Activated CD8-positive, alpha-beta T cell treated with anti-CD3 and anti-CD28 coated beads, Interleukin-2, amount 10 ng/mL, durations not matched to agents 7 days and 5 days (primary cell): ENCODE measurements around the gene GNB1. TPM values are rescaled to one million over a fixed set of nuclear protein-coding genes. Genes with fewer than 3 reads are reported as not detected.

ENCODE experiments used
- ATAC-seq: fragments of 150-1000 bp; cut with Tn5 transposase; one replicate; pipeline ENCODE4 v1.10.0; 2021; ENCODE audit warnings: moderate library complexity
- CTCF ChIA-PET: fragments of 350-600 bp; sonication (Branson Sonifier 250); formaldehyde crosslinking; loops from one replicate; lab custom pipeline; 2021; ENCODE audit warnings: antibody characterized with exemption; lab: Charles Lee
- POLR2A ChIA-PET: fragments of 350-600 bp; sonication (Branson Sonifier 250); formaldehyde crosslinking; loops from one replicate; lab custom pipeline; 2021; ENCODE audit warnings: antibody characterized with exemption; lab: Charles Lee
- DNase-seq: peaks from one replicate; pipeline ENCODE4 v3.0.0-alpha.2; 2020
- H3K27ac Mint-ChIP-seq: one replicate; pipeline ENCODE4 v1.8.0; 2021; ENCODE audit warnings: mild to moderate bottlenecking, mixed read lengths
- H3K27me3 Mint-ChIP-seq: one replicate; pipeline ENCODE4 v1.8.0; 2021; ENCODE audit warnings: low read depth, mixed read lengths
- H3K36me3 Mint-ChIP-seq: one replicate; pipeline ENCODE4 v1.8.0; 2021; ENCODE audit warnings: low read depth, mixed read lengths
- H3K4me1 Mint-ChIP-seq: one replicate; pipeline ENCODE4 v1.8.0; 2021; ENCODE audit warnings: low read depth, mixed read lengths
- H3K4me3 Mint-ChIP-seq: one replicate; pipeline ENCODE4 v1.8.0; 2021; ENCODE audit warnings: mild to moderate bottlenecking, mixed read lengths
- H3K9me3 Mint-ChIP-seq: one replicate; pipeline ENCODE4 v1.8.0; 2022; ENCODE audit warnings: mixed read lengths; ENCODE audit not compliant: insufficient read depth
- total RNA-seq, 2 experiments: library from RNA; stranded (reverse); gene quantifications; one replicate each; pipeline ENCODE4 v1.2.3, GENCODE V29; 2021

The GNB1 gene
- total RNA-seq, 2 experiments from 2014 or later: 398 TPM

DNA sequence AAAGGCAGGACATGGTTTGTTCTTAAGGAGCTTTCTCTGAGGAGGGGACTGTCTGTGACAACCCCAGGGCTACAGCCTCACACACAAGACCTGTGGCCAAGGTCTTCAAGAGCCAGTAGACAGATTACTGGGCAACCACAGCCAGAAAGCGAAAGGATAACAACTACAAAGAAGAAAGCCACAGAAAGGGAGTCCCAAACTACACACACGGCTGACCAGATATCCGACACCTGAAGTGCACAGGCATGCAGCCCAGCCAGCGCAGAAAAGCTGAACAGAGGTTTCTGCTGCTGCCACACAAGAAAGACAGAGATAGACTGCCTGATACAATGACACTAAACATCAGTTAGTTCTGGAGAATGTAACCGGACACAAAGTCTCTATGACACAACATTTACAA lies 91.2 kb downstream of the GNB1 start:
- Mint-ChIP-seq H3K27me3 (no peaks in the 10 kb centered on the region), H3K4me3 (no peak overlapping the region), H3K36me3 (peaks cover 62% of the 10 kb centered on the region), H3K27ac (peak overlapping the region; percentile 72), H3K9me3 (no peaks in the 10 kb centered on the region), H3K4me1 (peaks cover 24% of the 10 kb centered on the region)
- ChIA-PET POLR2A (no interaction called here), CTCF (no interaction called here)
- ATAC-seq: no peak
- no peak for DNase-seq

DNA sequence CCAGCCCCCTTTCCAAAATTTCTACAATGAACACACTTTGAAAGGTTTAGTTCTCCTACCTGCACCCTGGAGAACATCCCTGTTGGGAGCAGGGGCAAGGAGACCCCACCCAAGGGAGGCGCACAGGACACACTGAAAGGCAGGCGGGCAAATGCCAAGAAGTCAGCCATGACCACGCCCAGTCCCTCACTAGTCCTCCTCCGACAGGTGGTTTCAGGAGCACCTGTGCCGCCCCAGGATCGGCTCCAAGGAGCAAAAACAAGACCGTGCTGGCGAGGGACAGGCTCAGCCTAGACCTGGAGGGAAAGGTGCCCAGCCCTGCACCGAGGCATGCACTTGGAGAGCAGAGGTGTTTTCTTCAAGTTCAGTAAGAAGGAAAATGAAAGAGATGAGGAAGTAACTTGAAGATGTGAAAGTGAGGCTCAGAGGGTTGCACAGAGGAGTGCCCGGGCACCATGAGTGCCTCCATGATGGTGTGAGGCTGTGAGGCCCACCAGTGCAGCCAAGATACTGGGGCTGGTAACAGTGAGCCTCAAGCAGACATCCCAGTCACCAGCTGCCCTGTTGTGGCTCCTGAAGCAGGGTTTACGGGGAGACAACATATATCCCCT lies 93.1 kb downstream of the GNB1 start:
- ChIA-PET POLR2A (no interaction called here), CTCF (no interaction called here)
- no peak for ATAC-seq
- no peak for DNase-seq
- Mint-ChIP-seq H3K36me3 (peaks cover 59% of the 10 kb centered on the region), H3K27ac (peak overlapping the region; percentile 52), H3K4me3 (no peak overlapping the region), H3K27me3 (no peaks in the 10 kb centered on the region), H3K4me1 (peaks cover 20% of the 10 kb centered on the region), H3K9me3 (no peaks in the 10 kb centered on the region)

DNA sequence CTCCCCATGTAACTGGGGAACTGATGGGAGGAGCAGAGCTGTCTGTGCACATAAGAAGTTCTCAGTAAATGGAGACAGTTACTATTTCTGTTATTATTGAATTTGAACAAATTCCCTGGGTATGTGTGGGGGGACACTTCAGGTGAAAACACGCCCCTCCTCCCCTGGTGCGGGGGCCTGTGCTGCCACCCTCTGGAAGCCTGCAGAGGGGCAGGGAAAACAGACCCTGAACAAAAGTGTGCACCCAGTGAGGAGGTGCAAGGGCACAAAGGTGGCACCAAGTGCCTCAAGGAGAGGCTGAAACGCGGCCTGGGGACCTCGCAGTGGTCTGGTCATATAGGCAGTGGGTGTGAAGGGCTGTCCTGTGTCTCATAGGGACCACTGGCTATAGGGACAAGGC lies 94.4 kb downstream of the GNB1 start:
- no peak overlapping the region for H3K27ac Mint-ChIP-seq
- ATAC-seq (no peak), DNase-seq (no peak)
- H3K4me3 Mint-ChIP-seq: no peak overlapping the region
- no peaks in the 10 kb centered on the region for H3K9me3 Mint-ChIP-seq
- peaks cover 15% of the 10 kb centered on the region for H3K4me1 Mint-ChIP-seq
- POLR2A ChIA-PET: no interaction called here
- H3K27me3 Mint-ChIP-seq: no peaks in the 10 kb centered on the region
- H3K36me3 Mint-ChIP-seq: peaks cover 56% of the 10 kb centered on the region
- CTCF ChIA-PET: interaction anchor here (0.7 kb wide), 1 partner anchor 112 kb away, joined by 3 read pairs; no protein-coding TSS in a partner anchor

DNA sequence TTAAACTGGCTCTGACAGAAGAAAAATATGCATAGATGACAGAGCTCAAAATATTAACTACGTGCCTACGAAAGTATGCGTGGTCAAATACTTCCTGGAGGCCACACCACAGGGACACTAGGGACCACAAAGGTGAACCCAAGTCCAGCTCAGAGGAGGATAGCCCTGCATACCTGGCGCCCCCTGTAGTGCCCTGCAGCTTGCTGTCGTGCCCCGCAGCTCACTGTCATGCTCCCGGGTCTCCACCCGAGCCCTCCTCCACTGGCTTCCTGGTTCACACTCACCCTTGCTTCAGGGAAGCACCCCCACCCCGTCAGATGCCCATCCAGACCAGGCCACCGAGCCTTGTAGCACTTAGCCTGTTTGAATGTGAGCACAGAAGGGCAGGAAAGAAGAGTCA lies 95.9 kb downstream of the GNB1 start:
- DNase-seq: no peak
- Mint-ChIP-seq H3K27ac (no peak overlapping the region), H3K27me3 (no peaks in the 10 kb centered on the region), H3K4me3 (no peak overlapping the region), H3K4me1 (peaks cover 9% of the 10 kb centered on the region), H3K9me3 (no peaks in the 10 kb centered on the region), H3K36me3 (peaks cover 63% of the 10 kb centered on the region)
- ATAC-seq: no peak
- CTCF ChIA-PET: interaction anchor here (1.0 kb wide), 1 partner anchor 105 kb away, joined by 3 read pairs; no protein-coding TSS in a partner anchor
- POLR2A ChIA-PET: no interaction called here

DNA sequence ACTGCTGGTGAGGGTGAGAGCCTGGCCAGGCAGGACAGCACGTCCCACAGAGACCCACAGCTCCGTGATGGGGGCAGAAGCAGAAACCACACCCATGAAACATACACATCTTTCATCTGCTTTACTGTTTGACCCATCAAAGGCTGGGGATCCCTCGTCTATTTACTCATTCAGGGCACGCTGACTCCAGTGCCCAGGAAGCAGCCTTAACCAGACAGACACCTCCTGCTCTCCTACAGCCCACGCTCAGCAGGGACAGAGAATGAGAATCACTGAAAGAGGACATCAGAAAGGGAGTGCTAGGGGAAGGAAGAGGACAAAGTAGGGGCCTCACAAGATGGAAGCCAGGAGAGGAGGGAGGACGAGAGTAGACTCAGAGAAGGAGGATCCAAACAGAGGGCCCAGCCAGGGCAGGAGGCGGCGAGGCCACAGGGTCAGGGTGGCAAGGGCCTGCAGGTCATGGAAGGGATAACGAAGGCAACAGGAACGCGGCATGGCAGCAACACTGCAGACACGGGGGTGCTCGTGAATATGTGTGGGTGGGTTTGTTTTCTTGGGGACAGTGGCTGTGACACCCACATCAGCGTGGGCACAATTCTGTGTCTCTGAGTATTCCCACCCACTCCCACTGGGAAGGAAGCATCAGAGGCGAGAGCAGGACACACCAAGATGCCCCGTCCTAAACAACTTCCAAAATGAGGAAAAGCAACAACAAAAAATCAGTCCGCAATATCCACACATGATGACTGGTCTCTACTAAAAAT lies 97.2 kb downstream of the GNB1 start:
- Mint-ChIP-seq H3K27ac (peak overlapping the region; percentile 56), H3K36me3 (peaks cover 66% of the 10 kb centered on the region), H3K4me1 (peaks cover 2% of the 10 kb centered on the region), H3K9me3 (no peaks in the 10 kb centered on the region), H3K4me3 (no peak overlapping the region), H3K27me3 (no peaks in the 10 kb centered on the region)
- ATAC-seq (no peak), DNase-seq (no peak)
- ChIA-PET POLR2A (no interaction called here), CTCF (interaction anchor here (0.6 kb wide), 1 partner anchor 689 kb away, joined by 3 read pairs; no protein-coding TSS in a partner anchor)

DNA sequence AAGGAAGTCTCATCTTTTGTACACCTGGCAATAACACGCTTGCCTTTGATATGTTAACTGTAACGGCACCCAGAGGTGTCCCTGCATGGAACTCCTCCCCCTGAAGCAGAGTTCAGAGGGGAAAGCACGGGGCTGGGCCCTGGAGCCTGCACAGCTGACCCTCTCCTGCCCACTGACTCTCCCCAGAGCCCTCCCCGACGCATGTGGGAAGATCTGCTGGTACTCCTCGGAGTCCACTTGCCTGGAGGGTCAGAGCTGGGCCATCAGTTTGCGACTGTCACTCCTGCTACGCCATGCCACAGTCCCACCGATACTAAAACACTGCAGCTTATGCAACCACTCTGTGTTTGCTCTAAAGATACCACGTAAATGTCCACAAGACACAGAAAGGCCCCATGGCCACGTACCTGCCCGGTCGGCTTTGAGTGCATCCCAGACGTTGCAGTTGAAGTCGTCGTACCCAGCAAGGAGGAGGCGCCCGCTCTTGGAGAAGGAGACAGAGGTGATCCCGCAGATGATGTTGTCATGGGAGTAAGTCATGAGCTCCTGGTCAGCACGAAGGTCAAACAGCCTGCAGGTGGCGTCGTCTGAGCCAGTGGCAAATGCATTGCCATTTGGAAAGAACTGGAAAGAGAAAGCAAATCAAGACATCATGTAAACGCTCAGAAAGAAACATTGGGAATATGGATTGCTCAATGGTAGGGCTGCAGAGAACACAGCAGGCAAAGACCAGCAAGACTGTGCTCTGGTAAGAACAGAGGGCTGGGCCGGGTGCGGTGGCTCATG lies 102.0 kb downstream of the GNB1 start:
- CTCF ChIA-PET: interaction anchor here (0.9 to 1.8 kb wide), 5 partner anchors 9 to 120 kb away, joined by 3 to 10 read pairs (median 5); no protein-coding TSS in a partner anchor
- DNase-seq (no peak), ATAC-seq (no peak)
- POLR2A ChIA-PET: no interaction called here
- H3K4me1 Mint-ChIP-seq: no peaks in the 10 kb centered on the region
- no peaks in the 10 kb centered on the region for H3K27me3 Mint-ChIP-seq
- H3K9me3 Mint-ChIP-seq: no peaks in the 10 kb centered on the region
- peaks cover 76% of the 10 kb centered on the region for H3K36me3 Mint-ChIP-seq
- H3K4me3 Mint-ChIP-seq: no peak overlapping the region
- H3K27ac Mint-ChIP-seq: no peak overlapping the region

DNA sequence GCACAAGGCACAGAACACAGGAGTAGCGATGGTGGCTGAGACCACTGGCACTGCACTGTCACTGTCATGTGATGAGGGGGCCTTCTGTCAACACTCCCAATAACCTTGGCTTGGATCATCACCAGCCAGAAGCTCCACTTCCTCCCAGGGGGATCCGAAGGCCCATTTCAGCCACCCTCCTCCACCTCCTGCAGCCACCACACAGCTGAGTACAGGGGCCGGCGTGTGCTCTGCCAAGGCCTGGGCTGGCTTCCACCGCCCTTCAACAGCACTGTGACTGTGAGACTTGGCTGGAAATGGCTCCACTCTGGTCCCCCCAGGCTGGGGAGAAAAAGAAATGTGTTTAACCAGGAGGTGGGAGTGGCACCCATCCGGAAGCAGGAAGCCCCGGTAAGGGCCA lies 102.8 kb downstream of the GNB1 start:
- Mint-ChIP-seq H3K4me1 (peaks cover 7% of the 10 kb centered on the region), H3K36me3 (peaks cover 71% of the 10 kb centered on the region), H3K4me3 (no peak overlapping the region), H3K9me3 (no peaks in the 10 kb centered on the region), H3K27me3 (no peaks in the 10 kb centered on the region), H3K27ac (no peak overlapping the region)
- DNase-seq (no peak), ATAC-seq (no peak)
- ChIA-PET POLR2A (no interaction called here), CTCF (interaction anchor here (1.8 kb wide), 1 partner anchor 8 kb away, joined by 7 read pairs; no protein-coding TSS in a partner anchor)

DNA sequence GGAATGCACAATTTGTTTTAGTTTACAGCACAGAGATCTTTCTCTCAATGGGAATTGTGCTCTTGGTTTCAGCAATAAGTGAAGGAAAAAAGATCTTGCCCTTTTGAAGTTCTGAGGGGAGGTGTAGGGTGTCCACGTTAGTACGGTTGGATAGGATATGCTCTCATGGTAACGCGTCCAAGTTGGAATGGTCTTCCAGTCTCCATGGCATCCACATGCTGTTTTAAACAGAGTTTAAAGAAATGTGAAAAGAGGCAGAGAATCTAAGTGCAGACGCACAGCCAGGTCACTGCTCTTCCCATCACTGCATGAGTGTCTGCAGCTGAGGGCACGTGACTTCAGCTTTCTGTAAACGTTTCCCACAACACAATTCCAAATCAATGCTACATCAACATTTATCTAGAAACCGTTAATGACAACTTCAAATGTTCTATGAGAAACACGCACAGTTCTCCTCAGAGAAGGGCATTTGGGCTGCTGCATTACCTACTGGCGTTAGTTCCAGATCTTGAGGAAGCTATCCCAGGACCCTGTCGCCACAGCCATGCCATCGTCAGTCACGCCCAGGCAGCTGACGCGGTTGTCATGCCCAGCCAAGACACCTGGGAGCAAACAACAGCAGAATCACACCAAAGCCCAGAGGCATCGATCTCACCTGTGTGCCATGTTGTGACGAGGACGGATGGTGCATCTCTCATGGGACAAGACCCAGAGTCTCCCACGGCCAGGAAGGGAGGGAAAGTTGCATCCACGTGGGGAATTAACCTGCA lies 103.9 kb downstream of the GNB1 start:
- CTCF ChIA-PET: no interaction called here
- no peak for DNase-seq
- no peaks in the 10 kb centered on the region for H3K27me3 Mint-ChIP-seq
- no peak overlapping the region for H3K4me3 Mint-ChIP-seq
- H3K27ac Mint-ChIP-seq: peak overlapping the region; percentile 43
- no peak for ATAC-seq
- H3K9me3 Mint-ChIP-seq: no peaks in the 10 kb centered on the region
- peaks cover 16% of the 10 kb centered on the region for H3K4me1 Mint-ChIP-seq
- POLR2A ChIA-PET: no interaction called here
- peaks cover 67% of the 10 kb centered on the region for H3K36me3 Mint-ChIP-seq

DNA sequence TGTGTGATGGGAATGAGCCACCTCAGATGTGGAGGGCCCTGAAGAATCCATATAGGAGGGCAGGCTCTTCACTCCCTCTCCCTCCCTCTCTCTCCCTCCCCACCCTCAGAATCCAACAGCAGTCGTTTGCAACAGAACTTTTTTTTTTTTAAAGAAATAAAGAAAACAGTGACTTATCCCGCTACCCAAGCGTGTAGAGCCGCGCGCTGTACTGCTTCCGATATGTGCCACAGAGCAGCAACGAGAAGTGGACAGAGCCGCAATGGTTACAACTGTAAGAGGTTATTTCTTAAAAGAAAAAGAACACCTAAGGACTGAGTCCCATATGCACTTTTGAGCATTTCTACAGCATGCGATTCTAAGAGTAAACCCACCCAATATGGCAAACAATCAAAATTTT lies 105.2 kb downstream of the GNB1 start:
- Mint-ChIP-seq H3K36me3 (peaks cover 62% of the 10 kb centered on the region), H3K4me1 (peaks cover 29% of the 10 kb centered on the region), H3K9me3 (no peaks in the 10 kb centered on the region), H3K27ac (no peak overlapping the region), H3K4me3 (no peak overlapping the region), H3K27me3 (no peaks in the 10 kb centered on the region)
- POLR2A ChIA-PET: no interaction called here
- DNase-seq (no peak), ATAC-seq (no peak)
- CTCF ChIA-PET: no interaction called here

DNA sequence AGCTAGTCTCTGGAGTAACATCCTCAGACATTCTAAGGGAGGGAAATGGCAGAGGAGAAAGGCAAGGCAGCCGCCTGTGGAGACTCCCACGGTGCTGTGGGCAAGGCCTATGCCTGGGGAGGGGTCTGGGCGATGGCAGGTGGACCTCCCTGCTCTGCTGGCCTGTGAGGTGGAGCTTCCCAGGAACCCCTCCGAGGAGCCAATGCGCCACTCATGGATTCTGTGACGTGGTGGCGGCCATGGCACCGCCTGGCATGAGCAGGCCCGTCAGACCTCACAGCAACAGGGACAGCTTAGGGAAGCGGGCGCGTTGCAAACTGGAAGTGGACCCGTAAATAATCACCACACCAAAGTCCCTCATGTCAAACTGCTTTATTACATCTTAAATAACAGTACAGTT lies 106.0 kb downstream of the GNB1 start:
- H3K27ac Mint-ChIP-seq: no peak overlapping the region
- ATAC-seq: no peak

DNA sequence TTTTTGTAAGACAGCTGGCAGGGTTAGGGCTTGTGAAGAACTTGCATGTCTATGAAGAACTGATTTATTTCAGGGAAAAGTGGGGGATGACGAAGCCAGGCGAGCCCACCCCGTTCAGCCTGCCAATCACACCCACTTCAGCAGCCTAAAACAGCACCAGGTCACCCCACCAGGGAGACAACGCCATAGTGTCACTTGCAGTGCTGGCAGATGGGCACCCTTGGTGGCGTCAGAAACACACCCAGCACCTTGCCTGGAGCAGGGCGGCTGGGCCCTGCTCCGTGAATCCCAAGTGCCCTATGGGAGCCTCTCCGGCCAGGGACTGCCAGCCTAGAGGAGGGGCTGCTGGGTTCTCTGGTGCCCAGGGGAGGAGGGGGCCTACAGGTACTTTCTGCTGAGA lies 107.6 kb downstream of the GNB1 start:
- ChIA-PET POLR2A (interaction anchor here (0.6 kb wide), 1 partner anchor 37 kb away, joined by 3 read pairs; no protein-coding TSS in a partner anchor), CTCF (interaction anchor here (1.7 kb wide), 1 partner anchor 126 kb away, joined by 6 read pairs; no protein-coding TSS in a partner anchor)
- H3K4me1 Mint-ChIP-seq: peaks cover 47% of the 10 kb centered on the region
- ATAC-seq (no peak), DNase-seq (no peak)
- no peaks in the 10 kb centered on the region for H3K9me3 Mint-ChIP-seq
- no peaks in the 10 kb centered on the region for H3K27me3 Mint-ChIP-seq
- peak overlapping the region; percentile 86 for H3K27ac Mint-ChIP-seq
- peaks cover 41% of the 10 kb centered on the region for H3K36me3 Mint-ChIP-seq
- no peak overlapping the region for H3K4me3 Mint-ChIP-seq

More for the DNA sequence above, 106.0 kb downstream of the GNB1 start:
- ChIA-PET CTCF (interaction anchor here (0.9 to 1.7 kb wide), 2 partner anchors 121 to 124 kb away, joined by 3 to 6 read pairs; no protein-coding TSS in a partner anchor), POLR2A (interaction anchor here (1.0 kb wide), 1 partner anchor 23 kb away, joined by 3 read pairs; no protein-coding TSS in a partner anchor)
- H3K4me1 Mint-ChIP-seq: peaks cover 36% of the 10 kb centered on the region
- no peaks in the 10 kb centered on the region for H3K27me3 Mint-ChIP-seq
- H3K4me3 Mint-ChIP-seq: no peak overlapping the region
- H3K36me3 Mint-ChIP-seq: peaks cover 55% of the 10 kb centered on the region
- no peak for DNase-seq
- no peaks in the 10 kb centered on the region for H3K9me3 Mint-ChIP-seq
